ENCODE results near the gene PLEKHG3. TPM values are rescaled to one million over a fixed set of nuclear protein-coding genes. Genes with fewer than 3 reads are reported as not detected.
"Not testable (repeated sequence)": the region's sequence is repeated elsewhere in the genome, so short reads cannot be mapped to it uniquely, and the experiment has no call there.

Gene PLEKHG3
- 20.9 and 22.4 TPM in 2 replicates for total RNA-seq (2014; rRNA removed; shearing (Covaris generic))

- no peaks in the 10 kb centered on the region for H3K9me3 ChIP-seq (replicated peaks)
- H3K4me1 ChIP-seq = peaks cover 15% of the 10 kb centered on the region
- peak within 1 kb of the TSS; percentile 81 for H3K4me3 ChIP-seq
- DNase-seq = peak; percentile 82 to 85
- no peaks in the 10 kb centered on the region for H3K36me3 ChIP-seq
- no peaks in the 10 kb centered on the region for H3K27me3 ChIP-seq
- H3K27ac ChIP-seq = peak within 1 kb of the TSS; percentile 67
Measured at GRCh38 chr14:64704143-64704742, at the start of gene PLEKHG3. TSS of gene PLEKHG3 (plus strand) at chr14:64704424. CDS start at chr14:64727632, 23,208 bp downstream.

- Histone ChIP-seq H3K4me3 (no peak overlapping the region), H3K36me3 (no peaks in the 10 kb centered on the region), H3K9me3 (replicated peaks) (no peaks in the 10 kb centered on the region), H3K4me1 (peaks cover 7% of the 10 kb centered on the region; the same call in 1 of the 2 replicates), H3K27ac (no peak overlapping the region), H3K27me3 (no peaks in the 10 kb centered on the region)
- DNase-seq = no peak
Measured at GRCh38 chr14:64654901-64655300, 49.3 kb upstream of the PLEKHG3 start.

- Histone ChIP-seq H3K27ac (no peak overlapping the region), H3K36me3 (no peaks in the 10 kb centered on the region), H3K27me3 (no peaks in the 10 kb centered on the region), H3K9me3 (replicated peaks) (no peaks in the 10 kb centered on the region), H3K4me1 (peaks cover 18% of the 10 kb centered on the region), H3K4me3 (no peak overlapping the region)
- DNase-seq = no peak
Measured at GRCh38 chr14:64656986-64657385, 47.2 kb upstream of the PLEKHG3 start.

GRCh38 chr14:64658201-64658600 lies 46.0 kb upstream of the PLEKHG3 start:
- no peak overlapping the region for H3K4me3 ChIP-seq

GRCh38 chr14:64658700-64659264 lies 45.4 kb upstream of the PLEKHG3 start:
- not testable (repeated sequence) for H3K9me3 ChIP-seq (replicated peaks); H3K27ac ChIP-seq; H3K27me3 ChIP-seq; H3K4me3 ChIP-seq; H3K36me3 ChIP-seq; DNase-seq
- peaks cover 34% of the 10 kb centered on the region for H3K4me1 ChIP-seq

More at GRCh38 chr14:64658201-64658600, 46.0 kb upstream of the PLEKHG3 start:
- Histone ChIP-seq H3K36me3 (no peaks in the 10 kb centered on the region), H3K9me3 (replicated peaks) (no peaks in the 10 kb centered on the region), H3K27me3 (no peaks in the 10 kb centered on the region), H3K4me1 (peaks cover 29% of the 10 kb centered on the region), H3K27ac (no peak overlapping the region)
- no peak for DNase-seq

- H3K27ac ChIP-seq = no peak overlapping the region
- no peaks in the 10 kb centered on the region for H3K36me3 ChIP-seq
- no peak overlapping the region for H3K4me3 ChIP-seq
- H3K9me3 ChIP-seq (replicated peaks) = no peaks in the 10 kb centered on the region
- H3K27me3 ChIP-seq = no peaks in the 10 kb centered on the region
- peaks cover 31% of the 10 kb centered on the region for H3K4me1 ChIP-seq
- DNase-seq = no peak
Measured at GRCh38 chr14:64659366-64659765, 44.9 kb upstream of the PLEKHG3 start.

GRCh38 chr14:64663174-64663573 lies 41.0 kb upstream of the PLEKHG3 start:
- H3K27me3 ChIP-seq = no peaks in the 10 kb centered on the region
- peak; percentile 82 to 91 for DNase-seq
- H3K4me3 ChIP-seq = no peak overlapping the region
- H3K27ac ChIP-seq = peak overlapping the region; percentile 97
- H3K4me1 ChIP-seq = peaks cover 30% of the 10 kb centered on the region
- H3K9me3 ChIP-seq (replicated peaks) = no peaks in the 10 kb centered on the region
- H3K36me3 ChIP-seq = no peaks in the 10 kb centered on the region

- no peaks in the 10 kb centered on the region for H3K36me3 ChIP-seq
- no peaks in the 10 kb centered on the region for H3K27me3 ChIP-seq
- no peak overlapping the region for H3K4me3 ChIP-seq
- DNase-seq = peak in 1 of 2 experiments; percentile 78
- H3K4me1 ChIP-seq = peaks cover 8% of the 10 kb centered on the region
- no peak overlapping the region for H3K27ac ChIP-seq
- H3K9me3 ChIP-seq (replicated peaks) = no peaks in the 10 kb centered on the region
Measured at GRCh38 chr14:64671591-64671990, 32.6 kb upstream of the PLEKHG3 start.

GRCh38 chr14:64673316-64673715 lies 30.9 kb upstream of the PLEKHG3 start:
- DNase-seq = no peak
- Histone ChIP-seq H3K27me3 (no peaks in the 10 kb centered on the region), H3K4me3 (no peak overlapping the region), H3K27ac (no peak overlapping the region), H3K36me3 (no peaks in the 10 kb centered on the region), H3K9me3 (replicated peaks) (no peaks in the 10 kb centered on the region), H3K4me1 (peaks cover 8% of the 10 kb centered on the region)

GRCh38 chr14:64673748-64674147 lies 30.5 kb upstream of the PLEKHG3 start:
- H3K9me3 ChIP-seq (replicated peaks) = no peaks in the 10 kb centered on the region
- no peaks in the 10 kb centered on the region for H3K36me3 ChIP-seq
- H3K4me1 ChIP-seq = peaks cover 7% of the 10 kb centered on the region
- no peaks in the 10 kb centered on the region for H3K27me3 ChIP-seq
- H3K27ac ChIP-seq = no peak overlapping the region
- DNase-seq = no peak
- H3K4me3 ChIP-seq = no peak overlapping the region

- no peaks in the 10 kb centered on the region for H3K27me3 ChIP-seq
- no peak overlapping the region for H3K27ac ChIP-seq
- H3K4me3 ChIP-seq = no peak overlapping the region
- H3K36me3 ChIP-seq = no peaks in the 10 kb centered on the region
- H3K4me1 ChIP-seq = no peaks in the 10 kb centered on the region
- H3K9me3 ChIP-seq (replicated peaks) = no peaks in the 10 kb centered on the region
- DNase-seq = no peak
Measured at GRCh38 chr14:64674829-64675228, 29.4 kb upstream of the PLEKHG3 start.

- no peak for DNase-seq
- Histone ChIP-seq H3K27me3 (no peaks in the 10 kb centered on the region), H3K4me1 (no peaks in the 10 kb centered on the region), H3K4me3 (no peak overlapping the region), H3K9me3 (replicated peaks) (no peaks in the 10 kb centered on the region), H3K36me3 (no peaks in the 10 kb centered on the region), H3K27ac (no peak overlapping the region)
Measured at GRCh38 chr14:64675312-64675711, 28.9 kb upstream of the PLEKHG3 start.

- Histone ChIP-seq H3K4me1 (no peaks in the 10 kb centered on the region), H3K4me3 (no peak overlapping the region), H3K27ac (no peak overlapping the region), H3K27me3 (no peaks in the 10 kb centered on the region), H3K9me3 (replicated peaks) (no peaks in the 10 kb centered on the region), H3K36me3 (no peaks in the 10 kb centered on the region)
- DNase-seq = no peak
Measured at GRCh38 chr14:64676410-64677008, 27.7 kb upstream of the PLEKHG3 start.

- no peaks in the 10 kb centered on the region for H3K27me3 ChIP-seq
Measured at GRCh38 chr14:64680013-64680713, 24.1 kb upstream of the PLEKHG3 start.

GRCh38 chr14:64680714-64681065 lies 23.5 kb upstream of the PLEKHG3 start:
- Histone ChIP-seq H3K4me1 (peaks cover 18% of the 10 kb centered on the region), H3K4me3 (no peak overlapping the region), H3K36me3 (no peaks in the 10 kb centered on the region), H3K27ac (no peak overlapping the region), H3K9me3 (replicated peaks) (no peaks in the 10 kb centered on the region), H3K27me3 (no peaks in the 10 kb centered on the region)
- DNase-seq = no peak

More at GRCh38 chr14:64680013-64680713, 24.1 kb upstream of the PLEKHG3 start:
- Histone ChIP-seq H3K4me1 (peaks cover 18% of the 10 kb centered on the region), H3K36me3 (no peaks in the 10 kb centered on the region), H3K27ac (no peak overlapping the region), H3K9me3 (replicated peaks) (no peaks in the 10 kb centered on the region), H3K4me3 (no peak overlapping the region)
- DNase-seq = no peak

Data from SJCRH30 (cell line).